HCEC 1CT (cell line): ENCODE results near the gene C5orf22.
"Not testable (repeated sequence)": the region's sequence is repeated elsewhere in the genome, so short reads cannot be mapped to it uniquely, and the experiment has no call there.

Source experiments
- DNase-seq: peaks from one replicate; pipeline ENCODE4 v3.0.0-alpha.2; 2017

C5orf22 gene

GRCh38 chr5:31554552-31554951 lies 22.5 kb downstream of the C5orf22 start:
- DNase-seq, result peak; percentile 11

- DNase-seq, result no peak
These were observed 24.4 kb downstream of the C5orf22 start for GRCh38 chr5:31556461-31556860.

GRCh38 chr5:31559942-31560341 lies 27.8 kb downstream of the C5orf22 start:
- no peak for DNase-seq

- no peak for DNase-seq
These were observed 29.8 kb downstream of the C5orf22 start for GRCh38 chr5:31561946-31562345.

GRCh38 chr5:31563216-31563615 lies 31.1 kb downstream of the C5orf22 start:
- no peak for DNase-seq

GRCh38 chr5:31566362-31566761 lies 34.3 kb downstream of the C5orf22 start:
- not testable (repeated sequence) for DNase-seq

- no peak for DNase-seq
These were observed 36.3 kb downstream of the C5orf22 start for GRCh38 chr5:31568302-31568835.

GRCh38 chr5:31569068-31569467 lies 37.0 kb downstream of the C5orf22 start:
- no peak for DNase-seq

GRCh38 chr5:31573494-31574142 lies 41.5 kb downstream of the C5orf22 start:
- no peak for DNase-seq

GRCh38 chr5:31574772-31575171 lies 42.7 kb downstream of the C5orf22 start:
- DNase-seq, result no peak

- no peak for DNase-seq
These were observed 45.3 kb downstream of the C5orf22 start for GRCh38 chr5:31577438-31577837.

- DNase-seq, result no peak
These were observed 47.5 kb downstream of the C5orf22 start for GRCh38 chr5:31579558-31579957.

GRCh38 chr5:31581498-31582099 lies 49.5 kb downstream of the C5orf22 start:
- DNase-seq, result peak; percentile 59

- no peak for DNase-seq
These were observed 51.0 kb downstream of the C5orf22 start for GRCh38 chr5:31583129-31583528.

- DNase-seq, result no peak
These were observed 53.2 kb downstream of the C5orf22 start for GRCh38 chr5:31585166-31585894.

GRCh38 chr5:31585895-31586270 lies 53.8 kb downstream of the C5orf22 start:
- no peak for DNase-seq

GRCh38 chr5:31587546-31587945 lies 55.4 kb downstream of the C5orf22 start:
- DNase-seq, result no peak

- no peak for DNase-seq
These were observed 61.6 kb downstream of the C5orf22 start for GRCh38 chr5:31593665-31594064.

GRCh38 chr5:31596354-31596753 lies 64.3 kb downstream of the C5orf22 start:
- DNase-seq, result no peak

GRCh38 chr5:31598640-31599611 lies 66.8 kb downstream of the C5orf22 start:
- DNase-seq, result no peak

GRCh38 chr5:31602305-31602704 lies 70.2 kb downstream of the C5orf22 start:
- DNase-seq, result not testable (repeated sequence)

GRCh38 chr5:31604240-31604639 lies 72.1 kb downstream of the C5orf22 start:
- no peak for DNase-seq

GRCh38 chr5:31604644-31605043 lies 72.5 kb downstream of the C5orf22 start:
- no peak for DNase-seq
